Body of pancreas (tissue), 4 donors: Measurements from ENCODE around the gene FTSJ1.

Experiments
- POLR2A ChIP-seq, 3 donors: fragments of 450-650 bp; IDR thresholded peaks; one replicate each; pipeline ENCODE4 v1.6.1; 2016; ENCODE audit warnings: antibody characterized with exemption in 3 of 3, mild to moderate bottlenecking in 2 of 3
- TF ChIP-seq, protein P1 (sequence below), 7 experiments: fragments of 450-650 bp in 4 of 7; fragments of 200-600 bp in 3 of 7; sonication (generic) in 3 of 7; IDR thresholded peaks; one replicate each; pipeline ENCODE4 v1.5.1; 2016 to 2019; ENCODE audit warnings: antibody characterized with exemption in 7 of 7

DNA sequence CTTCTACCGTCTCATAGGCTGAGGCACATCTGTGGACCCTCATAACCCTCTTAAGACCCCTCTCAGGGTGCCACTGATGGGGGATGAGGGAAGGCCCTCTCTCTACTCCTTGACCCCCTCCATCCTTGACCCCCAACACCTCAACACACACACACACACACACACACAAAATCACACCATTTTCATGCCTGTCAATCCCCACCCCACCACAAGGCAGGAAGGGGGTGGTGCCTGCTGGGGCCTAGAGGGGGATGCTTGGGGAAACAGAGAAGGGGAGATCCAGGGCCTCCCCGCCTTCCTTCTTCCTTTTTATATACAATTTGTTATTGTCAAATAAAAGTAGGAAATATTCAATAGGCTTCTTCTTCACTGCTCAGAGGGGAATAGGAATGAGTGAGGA, 44.5 kb downstream of the FTSJ1 start:
- TF ChIP-seq, protein P1, sequence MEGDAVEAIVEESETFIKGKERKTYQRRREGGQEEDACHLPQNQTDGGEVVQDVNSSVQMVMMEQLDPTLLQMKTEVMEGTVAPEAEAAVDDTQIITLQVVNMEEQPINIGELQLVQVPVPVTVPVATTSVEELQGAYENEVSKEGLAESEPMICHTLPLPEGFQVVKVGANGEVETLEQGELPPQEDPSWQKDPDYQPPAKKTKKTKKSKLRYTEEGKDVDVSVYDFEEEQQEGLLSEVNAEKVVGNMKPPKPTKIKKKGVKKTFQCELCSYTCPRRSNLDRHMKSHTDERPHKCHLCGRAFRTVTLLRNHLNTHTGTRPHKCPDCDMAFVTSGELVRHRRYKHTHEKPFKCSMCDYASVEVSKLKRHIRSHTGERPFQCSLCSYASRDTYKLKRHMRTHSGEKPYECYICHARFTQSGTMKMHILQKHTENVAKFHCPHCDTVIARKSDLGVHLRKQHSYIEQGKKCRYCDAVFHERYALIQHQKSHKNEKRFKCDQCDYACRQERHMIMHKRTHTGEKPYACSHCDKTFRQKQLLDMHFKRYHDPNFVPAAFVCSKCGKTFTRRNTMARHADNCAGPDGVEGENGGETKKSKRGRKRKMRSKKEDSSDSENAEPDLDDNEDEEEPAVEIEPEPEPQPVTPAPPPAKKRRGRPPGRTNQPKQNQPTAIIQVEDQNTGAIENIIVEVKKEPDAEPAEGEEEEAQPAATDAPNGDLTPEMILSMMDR (IDR thresholded peaks at IDR 0.05): no peak
- TF ChIP-seq POLR2A (IDR thresholded peaks at IDR 0.05): no peak
